DMS 273 treated with DMSO at 0.1 percent for 48 hours (cell line): Measurements from ENCODE around the gene C2orf69.
"Not testable (repeated sequence)": the region's sequence is repeated elsewhere in the genome, so short reads cannot be mapped to it uniquely, and the experiment has no call there.

ENCODE experiments used
- DNase-seq: peaks from one replicate; lab custom pipeline; 2025; lab: John Stamatoyannopoulos, UW

Gene C2orf69, protein sequence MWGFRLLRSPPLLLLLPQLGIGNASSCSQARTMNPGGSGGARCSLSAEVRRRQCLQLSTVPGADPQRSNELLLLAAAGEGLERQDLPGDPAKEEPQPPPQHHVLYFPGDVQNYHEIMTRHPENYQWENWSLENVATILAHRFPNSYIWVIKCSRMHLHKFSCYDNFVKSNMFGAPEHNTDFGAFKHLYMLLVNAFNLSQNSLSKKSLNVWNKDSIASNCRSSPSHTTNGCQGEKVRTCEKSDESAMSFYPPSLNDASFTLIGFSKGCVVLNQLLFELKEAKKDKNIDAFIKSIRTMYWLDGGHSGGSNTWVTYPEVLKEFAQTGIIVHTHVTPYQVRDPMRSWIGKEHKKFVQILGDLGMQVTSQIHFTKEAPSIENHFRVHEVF

DNA sequence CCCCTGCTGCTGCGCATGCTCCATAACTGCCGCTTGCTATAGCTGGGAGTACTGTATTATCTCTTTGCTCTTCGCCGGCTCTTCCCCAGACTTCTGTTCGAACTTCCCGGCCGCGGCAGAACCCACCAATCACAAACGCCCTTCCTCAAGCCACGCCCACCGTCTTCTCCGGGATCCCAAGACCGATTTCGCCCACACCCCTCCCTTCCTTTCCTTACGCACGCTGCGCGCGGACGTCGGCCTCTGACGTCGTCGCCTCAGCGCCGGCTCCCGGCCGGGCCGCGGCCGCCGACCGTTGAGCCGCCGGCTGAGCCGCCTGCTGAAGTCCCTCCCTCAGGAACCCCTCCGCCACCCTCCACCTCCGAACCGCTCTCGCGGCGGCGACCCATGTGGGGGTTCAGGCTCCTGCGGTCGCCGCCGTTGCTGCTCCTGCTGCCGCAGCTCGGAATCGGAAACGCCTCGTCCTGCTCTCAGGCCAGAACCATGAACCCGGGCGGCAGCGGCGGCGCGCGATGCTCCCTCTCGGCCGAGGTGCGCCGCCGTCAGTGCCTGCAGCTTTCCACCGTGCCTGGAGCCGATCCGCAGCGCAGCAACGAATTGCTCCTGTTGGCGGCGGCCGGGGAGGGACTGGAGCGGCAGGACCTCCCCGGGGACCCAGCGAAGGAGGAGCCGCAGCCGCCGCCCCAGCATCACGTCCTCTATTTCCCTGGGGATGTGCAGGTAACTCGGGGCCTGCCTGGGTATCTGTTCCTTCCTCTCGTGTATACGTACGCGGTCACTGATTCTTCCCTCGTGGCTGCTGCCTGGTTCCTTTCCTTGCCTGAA lies at the start of gene C2orf69:
TSS of gene C2orf69 (plus strand) at position 242 of the 825 bp plus-strand sequence. CDS start at position 388, 146 bp downstream.
- DNase-seq: peak; percentile 95

DNA sequence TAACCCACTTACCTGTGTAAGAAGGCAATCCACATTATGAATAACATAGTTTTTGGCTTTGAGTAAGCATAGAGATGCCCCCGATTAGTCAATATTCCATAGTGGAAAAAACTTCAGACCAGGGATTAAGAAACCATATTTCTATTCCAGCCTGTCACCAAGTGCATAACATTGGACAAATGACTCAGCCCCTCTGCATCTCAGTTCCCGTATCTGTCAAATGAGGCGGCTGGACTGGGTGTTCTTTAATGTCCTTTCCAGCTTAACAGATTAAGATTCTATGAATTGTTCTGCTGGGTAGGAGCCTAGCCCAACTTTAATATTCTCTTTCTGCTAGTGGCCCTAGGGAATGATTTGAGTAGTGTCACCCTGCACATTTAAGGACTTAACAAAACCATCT lies 48.3 kb upstream of the C2orf69 start:
- no peak for DNase-seq

DNA sequence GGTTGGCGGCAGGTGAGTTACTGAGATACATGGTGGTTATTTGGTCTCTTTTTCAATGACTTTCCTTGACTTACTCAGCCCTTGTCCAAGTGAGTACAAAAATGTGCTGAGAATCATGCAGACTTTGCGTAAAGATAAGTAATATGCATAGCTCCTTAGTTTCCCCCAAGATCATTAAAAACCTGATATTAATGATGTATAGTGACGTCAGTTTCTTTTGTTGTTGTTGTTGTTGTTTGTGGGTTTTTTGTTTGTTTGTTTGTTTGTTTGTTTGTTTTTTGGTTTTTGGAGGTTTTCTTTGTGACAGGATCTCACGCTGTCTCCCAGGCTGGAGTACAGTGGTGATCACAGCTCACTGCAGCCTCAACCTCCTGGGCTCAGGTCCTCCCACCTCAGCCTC lies 45.2 kb upstream of the C2orf69 start:
- DNase-seq: no peak

DNA sequence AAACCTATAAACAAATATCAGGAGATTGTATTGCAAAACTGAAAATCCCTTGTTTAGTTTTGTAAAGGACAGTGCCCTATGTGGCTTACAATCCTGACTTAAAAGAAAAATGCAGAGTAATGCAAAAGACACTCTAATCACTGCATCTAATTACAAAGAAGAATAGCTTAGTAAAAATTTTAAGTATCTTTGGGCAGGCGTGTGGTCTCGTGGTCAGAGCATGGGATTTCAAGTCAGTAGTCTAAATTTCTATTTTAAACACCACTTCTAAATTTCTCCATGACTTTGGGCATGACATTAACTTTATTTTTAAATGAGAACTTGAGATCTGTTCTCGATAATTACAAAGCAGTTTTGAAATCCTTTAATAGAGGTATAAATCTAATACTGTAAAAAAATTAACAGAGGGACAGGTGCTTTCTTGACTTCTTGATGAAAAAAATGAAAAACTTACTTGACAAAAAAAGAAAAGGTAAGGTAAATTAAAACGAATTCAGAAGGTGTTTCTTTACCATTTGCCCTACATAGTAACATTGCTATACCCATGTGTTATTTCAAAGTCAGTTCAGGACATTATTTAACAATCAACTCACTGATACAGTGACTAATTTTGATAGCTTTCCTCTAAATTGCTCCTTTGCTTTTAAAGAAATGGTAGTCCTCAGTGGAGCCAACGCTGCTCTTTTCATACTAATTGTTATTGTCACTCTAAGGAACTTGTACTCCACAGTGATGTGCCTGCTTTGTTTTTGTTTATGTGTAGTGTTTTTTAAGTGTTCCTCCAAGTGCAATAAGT lies 42.5 kb upstream of the C2orf69 start:
- no peak for DNase-seq

DNA sequence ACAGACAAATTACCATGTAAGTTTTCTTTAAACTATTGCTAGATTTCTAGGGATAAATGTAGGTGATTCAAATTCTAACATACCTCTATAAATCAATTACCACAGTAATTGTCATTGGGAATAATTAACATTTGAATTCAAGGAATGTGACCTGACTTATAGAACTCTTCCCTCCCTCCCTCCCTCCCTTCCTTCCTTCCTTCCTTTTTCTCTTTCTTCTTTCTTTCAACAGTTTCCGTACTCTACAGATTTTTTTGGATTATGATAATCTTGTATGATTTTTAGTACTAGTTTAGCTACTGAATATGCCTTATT lies 41.9 kb upstream of the C2orf69 start:
- DNase-seq: no peak

DNA sequence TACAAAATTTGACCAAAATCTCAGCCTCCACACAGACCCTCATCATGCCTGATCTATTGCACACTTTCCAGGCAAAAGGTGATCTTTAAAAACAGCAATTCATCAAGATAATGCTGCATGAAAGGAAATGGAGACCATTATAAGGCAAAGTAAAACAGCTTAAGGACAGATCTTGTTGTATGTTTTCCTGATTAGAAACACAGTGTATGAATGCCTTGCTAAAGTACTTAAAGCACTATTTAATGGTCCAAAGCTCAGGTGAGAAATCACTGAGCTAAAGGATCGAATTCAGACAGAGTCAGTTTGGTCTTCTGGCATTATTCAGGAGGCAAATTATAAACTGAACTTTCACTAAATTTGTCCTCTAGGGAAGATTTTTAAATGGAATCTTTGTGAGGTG lies 41.4 kb upstream of the C2orf69 start:
- DNase-seq: no peak

DNA sequence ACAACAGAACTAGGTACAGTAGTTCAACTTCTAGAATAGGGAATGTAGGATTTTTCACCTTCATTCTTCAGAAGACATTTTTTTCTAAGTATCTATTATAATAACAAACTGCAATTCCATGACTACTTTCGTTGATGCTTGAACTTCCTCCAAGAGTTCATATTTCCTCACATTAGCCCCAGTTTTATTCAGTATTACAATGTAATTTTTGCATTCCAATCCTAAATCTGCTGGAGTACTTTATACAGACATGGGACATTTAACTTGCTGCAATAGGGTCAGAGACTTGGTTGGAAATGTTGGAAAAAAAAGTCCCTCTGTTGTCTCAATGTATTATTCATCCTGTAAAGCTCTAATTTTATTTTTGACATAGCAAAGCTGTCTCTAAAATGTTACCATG lies 40.5 kb upstream of the C2orf69 start:
- DNase-seq: no peak

DNA sequence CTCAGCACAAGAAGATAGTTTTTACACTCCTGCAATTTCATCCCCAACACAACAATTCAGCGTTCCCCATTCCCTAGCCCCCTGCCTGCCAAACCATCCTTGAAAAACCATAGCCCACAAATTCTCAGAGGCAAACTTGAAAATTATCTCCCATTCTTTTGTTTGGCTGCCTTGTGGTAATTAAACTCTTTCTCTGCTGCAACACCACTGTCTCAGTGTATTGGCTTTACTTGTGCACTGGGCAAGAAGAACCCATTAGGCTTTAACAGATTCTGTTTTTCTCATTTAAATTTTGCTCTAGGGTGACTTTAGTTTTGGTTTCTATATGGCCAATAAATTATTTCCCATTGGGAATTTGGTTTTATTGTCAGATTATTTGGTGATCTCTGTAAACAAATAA lies 36.9 kb upstream of the C2orf69 start:
- no peak for DNase-seq

DNA sequence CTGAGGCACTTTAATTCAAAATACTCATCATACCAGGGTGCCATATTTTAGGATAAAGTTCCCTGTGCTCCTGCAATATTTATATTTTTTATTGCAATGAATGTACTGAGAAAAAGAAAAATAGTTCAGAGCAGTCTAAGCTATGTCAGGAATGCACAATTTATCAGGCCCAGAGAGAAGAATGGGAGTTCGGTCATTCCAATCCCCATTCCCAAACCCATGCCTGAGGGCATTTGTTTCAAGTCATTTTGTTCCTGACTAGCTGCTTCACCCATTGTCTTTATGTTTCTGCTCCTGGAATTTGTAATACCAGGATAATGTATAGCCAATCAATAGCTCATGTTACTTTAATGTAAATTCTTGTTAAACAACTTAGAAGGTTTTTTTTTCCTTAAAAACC lies 35.7 kb upstream of the C2orf69 start:
- DNase-seq: no peak

DNA sequence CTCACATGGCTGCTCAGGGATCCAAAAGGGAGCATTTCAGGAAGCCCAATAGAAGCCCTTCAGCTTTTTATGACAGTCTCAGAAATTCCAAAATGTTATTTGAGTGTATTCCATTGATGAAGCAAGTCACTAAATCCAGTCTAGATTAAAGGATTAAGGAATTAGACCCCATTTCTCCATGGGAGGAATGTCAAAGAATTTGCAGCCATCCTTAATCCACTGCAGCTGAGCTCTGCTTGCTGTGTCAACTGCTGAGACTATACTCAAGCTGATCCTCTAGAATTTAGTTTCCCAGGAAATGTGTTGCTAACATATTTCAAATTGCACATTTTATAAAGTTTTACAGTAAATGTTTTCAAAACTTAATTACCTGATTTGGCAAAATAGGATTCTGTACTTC lies 28.4 kb upstream of the C2orf69 start:
- no peak for DNase-seq

DNA sequence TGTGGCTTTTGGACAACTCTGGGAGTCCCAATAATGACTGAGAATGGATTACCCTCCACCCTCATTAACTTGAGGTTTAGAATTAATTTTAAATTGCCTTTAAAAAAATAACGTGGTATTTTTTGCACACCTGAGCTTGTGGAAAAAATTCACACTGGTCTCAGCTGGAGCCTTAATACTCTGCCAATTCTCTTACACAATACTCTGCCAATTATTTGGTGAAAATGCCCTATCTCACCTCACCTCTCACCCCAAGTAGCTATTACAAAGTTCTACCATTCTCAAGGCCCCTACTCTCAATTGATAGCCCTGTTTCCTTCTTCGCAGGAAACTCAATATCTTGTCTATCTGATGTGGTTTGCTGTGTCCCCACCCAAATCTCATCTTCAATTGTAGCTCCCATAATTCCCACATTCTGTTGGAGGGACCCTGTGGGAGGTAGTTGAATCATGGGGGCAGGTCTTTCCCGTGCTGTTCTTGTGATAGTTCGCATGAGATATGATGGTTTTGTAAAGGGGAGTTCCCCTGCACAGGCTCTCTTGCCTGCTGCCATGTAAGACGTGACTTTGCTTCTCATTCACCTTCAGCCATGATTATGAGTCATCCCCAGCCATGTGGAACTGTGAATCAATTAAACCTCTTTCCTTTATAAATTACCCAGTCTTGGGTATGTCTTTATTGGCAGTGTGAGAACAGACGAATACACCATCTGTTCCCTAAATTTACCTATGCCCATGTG lies 27.4 kb upstream of the C2orf69 start:
- DNase-seq: no peak

DNA sequence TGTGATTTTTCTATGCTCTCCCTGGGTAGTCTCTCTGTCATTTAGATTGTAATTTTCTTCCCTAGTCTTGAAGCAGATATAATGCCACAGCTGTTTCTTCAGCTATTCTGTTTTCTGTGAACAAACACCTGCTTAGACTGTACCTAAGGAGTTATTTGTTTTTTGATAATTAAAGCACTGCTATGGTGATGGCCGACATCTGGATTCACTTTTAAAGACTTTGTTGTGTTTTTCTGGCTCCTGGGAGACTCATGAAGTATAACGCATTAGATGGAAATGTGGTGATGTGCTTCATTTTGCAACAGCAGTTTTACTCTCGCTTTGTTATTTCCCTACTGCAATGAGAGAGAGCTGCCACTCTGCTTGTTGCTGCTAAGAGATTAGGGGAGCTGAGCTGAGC lies 15.7 kb upstream of the C2orf69 start:
- DNase-seq: no peak

DNA sequence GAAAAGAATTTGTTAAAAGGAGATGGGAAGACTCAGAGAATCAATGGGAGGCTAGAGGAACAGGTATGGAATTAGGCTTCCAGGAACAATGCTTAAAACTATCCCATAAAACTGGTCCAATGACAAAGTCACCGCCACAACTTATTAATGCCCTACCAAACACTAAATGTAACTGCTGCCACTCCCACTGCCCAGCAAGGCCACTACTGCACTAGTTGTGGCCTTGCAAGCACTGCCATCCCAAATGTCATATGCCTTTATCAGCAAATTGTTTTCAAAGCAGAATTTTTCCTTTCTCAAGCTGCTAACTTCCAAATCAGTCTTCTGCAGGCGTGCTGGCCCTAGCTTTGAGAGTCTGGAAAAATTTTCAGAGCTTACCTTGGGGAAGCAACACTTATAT lies 14.5 kb upstream of the C2orf69 start:
- DNase-seq: no peak

DNA sequence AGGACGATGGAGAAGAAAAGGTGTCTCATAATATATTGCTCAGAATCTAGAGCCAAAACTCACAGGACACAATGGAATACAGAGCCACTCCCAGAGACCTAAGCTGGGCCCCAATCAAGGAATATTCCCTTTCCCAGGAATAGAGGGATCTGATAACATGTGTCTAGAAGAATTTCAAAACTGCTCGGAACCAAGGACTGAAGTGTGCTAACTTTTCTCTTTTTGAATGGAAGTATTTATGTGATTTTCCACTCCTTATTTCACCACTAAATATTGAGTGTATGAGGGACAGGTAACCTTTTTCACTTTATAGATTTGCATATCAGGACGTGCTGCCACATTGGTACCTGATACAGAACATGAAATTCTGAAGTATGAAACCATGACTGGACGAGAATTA lies 9.2 kb upstream of the C2orf69 start:
- DNase-seq: no peak

DNA sequence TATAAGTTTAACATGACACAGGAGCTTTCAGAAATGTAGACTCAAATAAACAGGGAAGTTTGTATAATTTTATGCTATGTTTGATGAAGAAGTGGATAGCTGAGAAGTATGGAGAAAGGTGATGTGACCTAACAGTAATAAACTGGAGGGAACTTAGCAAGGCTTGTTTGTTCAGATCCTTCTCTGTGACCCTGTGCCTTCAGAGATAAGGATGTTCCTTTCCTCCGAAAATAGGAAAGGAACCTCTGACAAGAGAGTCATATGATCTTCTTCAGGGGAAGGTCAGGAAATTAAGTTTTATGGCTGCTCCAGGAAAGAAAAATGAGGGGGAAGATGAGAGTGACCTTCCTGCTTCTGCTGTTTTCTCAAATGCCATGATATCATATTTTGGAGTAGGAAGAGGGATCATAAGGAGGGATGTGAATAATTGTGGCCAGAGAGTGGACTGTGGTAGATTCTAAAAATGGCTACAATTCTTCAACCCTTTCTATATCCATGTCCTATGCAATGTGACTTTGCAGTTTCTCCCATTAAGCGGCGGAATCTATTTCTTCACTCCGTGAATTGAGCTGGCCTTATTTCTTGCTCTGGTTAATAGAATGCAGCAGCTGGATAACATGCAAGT lies 8.5 kb upstream of the C2orf69 start:
- DNase-seq: no peak

DNA sequence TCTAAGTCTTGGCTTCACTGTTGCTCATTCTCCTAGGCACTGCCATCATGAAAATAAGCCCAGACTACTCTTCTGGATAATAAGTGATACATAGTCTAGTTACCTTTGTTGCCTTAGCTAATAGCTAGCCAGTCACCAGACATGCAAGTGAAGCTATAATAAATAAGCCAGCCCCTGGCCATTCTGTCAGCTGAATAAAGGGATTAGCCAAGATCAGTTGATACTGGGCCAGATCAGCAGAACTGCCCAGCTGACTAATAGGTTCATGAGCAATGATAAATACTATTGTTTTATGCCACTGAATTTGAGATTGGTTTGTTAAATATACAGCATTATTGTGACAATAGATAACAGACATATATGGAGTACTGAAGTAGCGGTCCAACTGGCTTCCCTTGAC lies 8.0 kb upstream of the C2orf69 start:
- DNase-seq: no peak

DNA sequence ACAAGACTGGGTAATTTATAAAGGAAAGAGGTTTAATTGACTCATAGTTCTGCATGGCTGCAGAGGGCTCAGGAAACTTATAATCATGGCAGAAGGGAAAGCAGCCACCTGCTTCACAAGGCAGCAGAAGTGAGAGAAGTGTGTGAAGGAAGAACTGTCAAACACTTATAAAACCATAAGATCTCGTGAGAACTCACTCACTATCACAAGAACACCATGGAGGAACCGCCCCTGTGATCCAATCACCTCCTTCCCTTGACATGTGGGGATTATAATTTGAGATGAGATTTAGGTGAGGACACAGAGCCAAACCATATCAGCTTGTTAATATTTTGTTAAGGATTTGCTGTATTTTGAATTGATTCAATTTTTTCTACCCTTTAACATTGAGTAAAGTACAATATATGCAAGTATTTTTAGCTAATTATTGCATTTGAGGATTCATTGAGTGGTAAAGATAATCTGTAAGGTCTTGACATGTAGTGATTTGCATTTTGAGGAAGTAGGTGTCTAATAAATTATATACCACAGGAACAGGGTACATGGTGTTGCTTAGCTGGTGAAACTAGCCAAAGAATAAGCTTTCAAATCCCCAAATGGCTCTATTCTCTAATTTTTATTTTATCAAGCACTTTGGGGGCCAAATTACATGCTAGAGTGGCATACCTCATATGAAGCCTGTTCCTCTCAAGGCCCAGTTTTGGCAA lies 3.9 kb upstream of the C2orf69 start:
- no peak for DNase-seq

DNA sequence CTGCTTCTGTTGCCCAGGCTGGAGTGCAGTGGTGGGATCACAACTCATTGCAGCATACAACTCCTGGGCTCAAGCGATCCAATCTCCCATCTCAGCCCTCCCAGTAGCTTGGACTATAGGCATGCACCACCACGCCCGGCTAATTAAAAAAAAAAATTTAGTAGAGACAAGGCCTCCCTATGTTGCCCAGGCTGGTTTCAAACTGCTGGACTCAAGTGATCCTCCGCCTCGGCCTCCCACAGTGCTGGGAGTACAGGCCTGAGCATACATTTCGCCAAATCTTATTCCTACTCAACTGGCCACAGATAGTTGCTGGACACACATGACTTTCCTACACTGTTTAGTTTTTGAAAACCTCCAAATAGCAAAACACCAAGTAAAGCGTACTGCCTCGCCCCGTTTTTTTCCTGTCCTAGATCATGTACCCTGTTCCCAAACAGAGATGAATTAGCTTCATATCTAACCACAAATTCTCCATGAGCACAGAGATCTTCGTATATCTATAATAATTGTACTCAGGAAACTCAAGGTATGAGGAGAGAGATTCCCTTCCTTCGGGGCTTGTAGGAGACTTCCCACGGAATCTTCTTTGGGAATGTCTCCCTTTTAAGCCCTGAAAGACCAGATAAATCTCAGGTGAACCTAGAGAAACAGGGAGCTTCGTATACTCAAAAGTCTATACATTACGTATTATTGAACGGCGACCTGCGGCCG lies 598 bp upstream of the C2orf69 start:
- no peak for DNase-seq

DNA sequence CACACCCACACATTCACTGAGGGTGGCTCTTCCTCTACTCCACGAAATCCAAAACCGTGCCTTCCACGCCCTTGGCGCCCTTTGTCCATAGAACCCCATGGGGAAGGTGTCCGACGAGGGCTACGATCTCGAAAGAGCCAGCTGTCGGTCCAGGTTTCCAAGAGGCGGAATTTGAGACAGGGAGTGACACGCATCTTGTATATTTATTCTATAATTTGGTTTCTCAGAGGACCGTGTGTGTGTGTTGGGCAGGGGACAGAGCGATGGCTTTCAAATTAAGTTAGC lies 726 bp downstream of the C2orf69 start:
- no peak for DNase-seq

DNA sequence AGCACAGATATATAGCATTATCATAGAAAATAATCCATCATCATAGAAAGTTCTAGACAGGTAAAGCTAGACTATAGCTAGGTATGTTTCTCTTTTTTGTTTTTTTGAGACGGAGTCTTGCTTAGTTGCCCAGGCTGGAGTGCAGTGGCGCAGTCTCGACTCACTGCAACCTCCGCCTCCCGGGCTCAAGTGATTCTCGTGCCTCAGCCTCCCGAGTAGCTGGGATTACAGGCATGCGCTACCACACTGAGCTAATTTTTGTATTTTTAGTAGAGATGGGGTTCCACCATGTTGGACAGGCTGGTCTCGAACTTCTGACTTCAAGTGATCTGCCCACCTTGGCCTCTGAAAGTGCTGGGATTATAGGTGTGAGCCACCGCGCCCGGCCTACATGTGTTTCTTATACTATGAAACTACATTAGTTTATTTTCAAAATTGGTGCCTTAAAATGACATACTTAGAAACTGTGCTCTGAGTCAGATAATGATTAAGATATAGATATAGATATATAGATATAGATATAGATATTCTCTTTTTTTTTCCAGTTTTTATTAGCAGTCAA lies 1.5 kb downstream of the C2orf69 start:
- DNase-seq: not testable (repeated sequence)
